H9 (cell line): ENCODE measurements around the gene UBAP1. TPM values are rescaled to one million over a fixed set of nuclear protein-coding genes. Genes with fewer than 3 reads are reported as not detected.

Source experiments
- DNase-seq: peaks from one replicate; pipeline ENCODE4 v3.0.0-alpha.2; 2017
- H2AFZ ChIP-seq: one replicate; pipeline ENCODE4 v1.6.1; 2013; ENCODE audit warnings: mild to moderate bottlenecking, low read length, control low read depth, moderate library complexity
- H2AK5ac ChIP-seq: 2 replicates; pipeline ENCODE4 v1.6.1; 2013; ENCODE audit warnings: low read length, control low read depth, mixed read lengths; ENCODE audit not compliant: insufficient read length
- H2BK120ac ChIP-seq: one replicate; pipeline ENCODE4 v1.6.1; 2013; ENCODE audit warnings: low read depth, mild to moderate bottlenecking, low read length, control low read depth, inconsistent platforms; ENCODE audit not compliant: poor library complexity, severe bottlenecking
- H2BK12ac ChIP-seq: 2 replicates; pipeline ENCODE4 v1.6.1; 2013; ENCODE audit warnings: low read length, control low read depth, mixed read lengths, low read depth; ENCODE audit not compliant: insufficient read length
- H2BK15ac ChIP-seq: 2 replicates; pipeline ENCODE4 v1.6.1; 2013; ENCODE audit warnings: low read depth, low read length, control low read depth
- H2BK20ac ChIP-seq: one replicate; pipeline ENCODE4 v1.6.1; 2013; ENCODE audit warnings: low read depth, mild to moderate bottlenecking, low read length, control low read depth, inconsistent platforms; ENCODE audit not compliant: poor library complexity, severe bottlenecking
- H2BK5ac ChIP-seq: 2 replicates; pipeline ENCODE4 v1.6.1; 2013; ENCODE audit warnings: low read length, control low read depth, mixed read lengths; ENCODE audit not compliant: insufficient read length
- H3K14ac ChIP-seq: 2 replicates; pipeline ENCODE4 v1.6.1; 2013; ENCODE audit warnings: low read length, control low read depth; ENCODE audit not compliant: insufficient read depth
- H3K18ac ChIP-seq: 2 replicates; pipeline ENCODE4 v1.6.1; 2013; ENCODE audit warnings: low read depth, mild to moderate bottlenecking, mixed read lengths, low read length, control low read depth; ENCODE audit not compliant: insufficient read length
- H3K23ac ChIP-seq: 2 replicates; pipeline ENCODE4 v1.6.1; 2013; ENCODE audit warnings: low read length, control low read depth, mixed read lengths, low read depth; ENCODE audit not compliant: insufficient read length
- H3K23me2 ChIP-seq: 2 replicates; pipeline ENCODE4 v1.6.1; 2013; ENCODE audit warnings: low read depth, mild to moderate bottlenecking, mixed read lengths, low read length, control low read depth; ENCODE audit not compliant: insufficient read length, poor library complexity, severe bottlenecking
- H3K27ac ChIP-seq: 2 replicates; pipeline ENCODE4 v1.5.1; 2013; ENCODE audit warnings: low read length, control low read depth, mixed read lengths, low read depth; ENCODE audit not compliant: insufficient read length
- H3K27me3 ChIP-seq: 2 replicates; pipeline ENCODE4 v1.6.1; 2013; ENCODE audit warnings: low read length, control low read depth, inconsistent platforms; ENCODE audit not compliant: insufficient read depth
- H3K4ac ChIP-seq: 2 replicates; pipeline ENCODE4 v1.6.1; 2013; ENCODE audit warnings: low read depth, mild to moderate bottlenecking, control low read depth, inconsistent platforms, low read length, moderate library complexity
- H3K4me1 ChIP-seq: 2 replicates; pipeline ENCODE4 v1.6.1; 2013; ENCODE audit warnings: low read length, control low read depth, inconsistent platforms; ENCODE audit not compliant: insufficient read depth
- H3K4me2 ChIP-seq: 2 replicates; pipeline ENCODE4 v1.6.1; 2013; ENCODE audit warnings: low read length, control low read depth, mixed read lengths; ENCODE audit not compliant: insufficient read length, insufficient read depth
- H3K56ac ChIP-seq: 2 replicates; pipeline ENCODE4 v1.6.1; 2013; ENCODE audit warnings: low read depth, mild to moderate bottlenecking, mixed read lengths, low read length, control low read depth; ENCODE audit not compliant: insufficient read length
- H3K79me1 ChIP-seq: 2 replicates; pipeline ENCODE4 v1.6.1; 2013; ENCODE audit warnings: low read depth, mild to moderate bottlenecking, moderate library complexity, low read length, control low read depth, inconsistent platforms; ENCODE audit not compliant: insufficient read depth, poor library complexity, severe bottlenecking
- H3K79me2 ChIP-seq: 2 replicates; pipeline ENCODE4 v1.6.1; 2013; ENCODE audit warnings: low read length, control low read depth, inconsistent platforms; ENCODE audit not compliant: insufficient read depth
- H3K9ac ChIP-seq: 2 replicates; pipeline ENCODE4 v1.6.1; 2013; ENCODE audit warnings: low read length, control low read depth, mixed read lengths; ENCODE audit not compliant: insufficient read length; ENCODE audit errors: extremely low read depth
- H3K9me3 ChIP-seq: one replicate; pipeline ENCODE4 v1.6.1; 2013; ENCODE audit warnings: low read depth, low read length, inconsistent platforms; ENCODE audit not compliant: control insufficient read depth
- H3T11ph ChIP-seq: one replicate; pipeline ENCODE4 v1.6.1; 2013; ENCODE audit warnings: mild to moderate bottlenecking, low read length, control low read depth, inconsistent platforms
- H4K20me1 ChIP-seq: one replicate; pipeline ENCODE4 v1.6.1; 2013; ENCODE audit not compliant: control insufficient read depth, insufficient read length, insufficient read depth
- H4K5ac ChIP-seq: 2 replicates; pipeline ENCODE4 v1.6.1; 2013; ENCODE audit warnings: low read depth, mild to moderate bottlenecking, mixed read lengths, low read length, control low read depth; ENCODE audit not compliant: insufficient read length
- H4K8ac ChIP-seq: replicated peaks from 2 replicates; pipeline ENCODE4 v1.6.1; 2013; ENCODE audit warnings: low read length, control low read depth, mixed read lengths, low read depth; ENCODE audit not compliant: insufficient read length
- H4K91ac ChIP-seq: 2 replicates; pipeline ENCODE4 v1.6.1; 2013; ENCODE audit warnings: low read depth, mild to moderate bottlenecking, moderate library complexity, mixed read lengths, low read length, control low read depth; ENCODE audit not compliant: insufficient read length
- H3K27ac Mint-ChIP-seq, 3 experiments: 2 replicates in 2 of 3; 3 replicates in 1 of 3; pipeline ENCODE4 v1.8.0; 2020 to 2021; ENCODE audit warnings: mixed read lengths in 3 of 3, mild to moderate bottlenecking in 1 of 3, moderate library complexity in 1 of 3
- H3K27me3 Mint-ChIP-seq: 2 replicates; pipeline ENCODE4 v1.8.0; 2021; ENCODE audit warnings: low read depth, mild to moderate bottlenecking, moderate library complexity, mixed read lengths
- H3K36me3 Mint-ChIP-seq, 3 experiments: 2 replicates in 2 of 3; 3 replicates in 1 of 3; pipeline ENCODE4 v1.8.0; 2020 to 2021; ENCODE audit warnings: low read depth in 3 of 3, mixed read lengths in 3 of 3; ENCODE audit not compliant: insufficient read depth in 1 of 3
- H3K4me1 Mint-ChIP-seq, 2 experiments: 2 replicates each; pipeline ENCODE4 v1.8.0; 2020; ENCODE audit warnings: mixed read lengths in 2 of 2
- H3K4me3 Mint-ChIP-seq, 2 experiments: 2 replicates in 1 of 2; 3 replicates in 1 of 2; pipeline ENCODE4 v1.8.0; 2020 to 2021; ENCODE audit warnings: mild to moderate bottlenecking in 2 of 2, mixed read lengths in 2 of 2, moderate library complexity in 1 of 2
- H3K9me3 Mint-ChIP-seq, 2 experiments: 2 replicates in 1 of 2; 3 replicates in 1 of 2; pipeline ENCODE4 v1.8.0; 2020; ENCODE audit warnings: mild to moderate bottlenecking in 2 of 2, mixed read lengths in 2 of 2, moderate library complexity in 1 of 2
- WGBS: extraction: QIAGEN DNeasy Blood & Tissue Kit; methylation state at CpG from one replicate; pipeline ENCODE4 v1.1.7; 2013; ENCODE audit warnings: missing lambda C conversion rate, low lambda C conversion rate, mixed read lengths; ENCODE audit not compliant: insufficient read length; ENCODE audit errors: extremely low coverage; 5-methylcytosine and 5-hydroxymethylcytosine counted together
- total RNA-seq: library from RNA; stranded (reverse); gene quantifications from 2 replicates; pipeline ENCODE4 v1.2.1, GENCODE V29; 2021
- TF ChIP-seq, protein P1 (sequence below): fragments of 200-600 bp; sonication (generic); conservative IDR thresholded peaks from 3 replicates; pipeline ENCODE4 v1.8.0; 2021; ENCODE audit warnings: antibody characterized with exemption, mild to moderate bottlenecking

The UBAP1 gene
- total RNA-seq, 1 experiment from 2014 or later: 32.6 TPM

DNA sequence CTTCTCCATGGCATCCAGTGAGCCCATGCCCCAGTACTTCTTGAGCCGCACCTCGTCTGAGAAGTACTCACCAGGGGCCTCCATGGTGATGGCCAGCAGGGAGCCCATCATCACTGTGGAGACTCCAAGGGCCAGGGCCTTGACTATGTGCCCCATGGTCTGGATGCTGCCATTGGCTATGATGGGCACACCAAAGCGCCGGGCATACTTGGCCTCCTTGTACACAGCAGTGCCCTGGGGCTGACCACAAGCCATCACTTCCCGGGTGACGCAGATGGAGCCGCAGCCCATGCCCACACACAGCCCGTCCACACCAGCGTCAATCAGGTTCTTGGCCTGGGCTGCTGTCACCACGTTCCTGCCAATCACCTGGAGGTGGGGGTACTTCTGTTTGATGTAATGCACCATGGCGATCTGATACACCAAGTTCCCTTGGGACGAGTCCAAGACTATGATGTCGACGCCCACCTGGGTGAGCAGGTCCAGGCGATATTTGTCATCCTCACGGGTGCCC lies 45.4 kb upstream of the UBAP1 start:
- H4K20me1 ChIP-seq: no peaks in the 10 kb centered on the region
- H3K79me1 ChIP-seq: no peaks in the 10 kb centered on the region
- H2BK20ac ChIP-seq: no peak overlapping the region
- Mint-ChIP-seq H3K4me1 (no peaks in the 10 kb centered on the region), H3K27me3 (no peaks in the 10 kb centered on the region; the same call in 1 of the 2 replicates), H3K4me3 (no peak overlapping the region), H3K9me3 (peaks cover 4 to 6% of the 10 kb centered on the region in 2 experiments; a peak in 3 of 5 replicates), H3K36me3 (no peaks in the 10 kb centered on the region; a peak in 1 of 7 replicates), H3K27ac (no peak overlapping the region)
- no peak overlapping the region for H2AFZ ChIP-seq
- no peak overlapping the region for H3K18ac ChIP-seq
- H3K27me3 ChIP-seq: no peaks in the 10 kb centered on the region
- H3K23me2 ChIP-seq: no peaks in the 10 kb centered on the region
- H3K27ac ChIP-seq: no peak overlapping the region
- H2AK5ac ChIP-seq: no peak overlapping the region
- TF ChIP-seq, protein P1, sequence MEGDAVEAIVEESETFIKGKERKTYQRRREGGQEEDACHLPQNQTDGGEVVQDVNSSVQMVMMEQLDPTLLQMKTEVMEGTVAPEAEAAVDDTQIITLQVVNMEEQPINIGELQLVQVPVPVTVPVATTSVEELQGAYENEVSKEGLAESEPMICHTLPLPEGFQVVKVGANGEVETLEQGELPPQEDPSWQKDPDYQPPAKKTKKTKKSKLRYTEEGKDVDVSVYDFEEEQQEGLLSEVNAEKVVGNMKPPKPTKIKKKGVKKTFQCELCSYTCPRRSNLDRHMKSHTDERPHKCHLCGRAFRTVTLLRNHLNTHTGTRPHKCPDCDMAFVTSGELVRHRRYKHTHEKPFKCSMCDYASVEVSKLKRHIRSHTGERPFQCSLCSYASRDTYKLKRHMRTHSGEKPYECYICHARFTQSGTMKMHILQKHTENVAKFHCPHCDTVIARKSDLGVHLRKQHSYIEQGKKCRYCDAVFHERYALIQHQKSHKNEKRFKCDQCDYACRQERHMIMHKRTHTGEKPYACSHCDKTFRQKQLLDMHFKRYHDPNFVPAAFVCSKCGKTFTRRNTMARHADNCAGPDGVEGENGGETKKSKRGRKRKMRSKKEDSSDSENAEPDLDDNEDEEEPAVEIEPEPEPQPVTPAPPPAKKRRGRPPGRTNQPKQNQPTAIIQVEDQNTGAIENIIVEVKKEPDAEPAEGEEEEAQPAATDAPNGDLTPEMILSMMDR: no peak
- H3K23ac ChIP-seq: no peak overlapping the region
- no peak overlapping the region for H3T11ph ChIP-seq
- no peak overlapping the region for H3K9ac ChIP-seq
- no peak overlapping the region for H3K4ac ChIP-seq
- H3K56ac ChIP-seq: no peak overlapping the region
- no peak overlapping the region for H3K4me2 ChIP-seq
- H3K9me3 ChIP-seq: no peaks in the 10 kb centered on the region
- H3K14ac ChIP-seq: no peak overlapping the region
- no peak for DNase-seq
- WGBS: no CpG with 5 or more reads among the region's 16 CpGs
- no peak overlapping the region for H4K91ac ChIP-seq
- H2BK12ac ChIP-seq: no peak overlapping the region
- H2BK120ac ChIP-seq: no peak overlapping the region
- no peaks in the 10 kb centered on the region for H3K4me1 ChIP-seq
- H2BK5ac ChIP-seq: no peak overlapping the region
- H2BK15ac ChIP-seq: no peak overlapping the region
- H4K8ac ChIP-seq: no peak overlapping the region
- H3K79me2 ChIP-seq: no peaks in the 10 kb centered on the region
- H4K5ac ChIP-seq: no peak overlapping the region
